ENCODE results near the gene SLC29A1.
"Not testable (repeated sequence)": the region's sequence is repeated elsewhere in the genome, so short reads cannot be mapped to it uniquely, and the experiment has no call there.

The SLC29A1 gene

GRCh38 chr6:44193307-44193910 is 30.0 kb upstream of the SLC29A1 start:
- DNase-seq, result no peak
- Histone ChIP-seq H3K4me3 (ENCODE audit: insufficient read depth, low read depth, low read length, poor library complexity, severe bottlenecking) (no peak overlapping the region), H3K9me3 (ENCODE audit: control insufficient read depth, low read length) (no peaks in the 10 kb centered on the region), H3K27ac (ENCODE audit: insufficient read depth, low read length, poor library complexity, severe bottlenecking) (no peak overlapping the region), H3K36me3 (ENCODE audit: control insufficient read depth, insufficient read depth, low read length) (no peaks in the 10 kb centered on the region), H3K27me3 (replicated peaks; ENCODE audit: control insufficient read depth, insufficient read depth, low read length, poor library complexity, severe bottlenecking) (no peaks in the 10 kb centered on the region), H3K4me1 (ENCODE audit: control insufficient read depth, insufficient read depth, low read length, poor library complexity, severe bottlenecking) (no peaks in the 10 kb centered on the region)

GRCh38 chr6:44194326-44194725 is 29.1 kb upstream of the SLC29A1 start:
- Histone ChIP-seq H3K4me3 (ENCODE audit: insufficient read depth, low read depth, low read length, poor library complexity, severe bottlenecking) (no peak overlapping the region), H3K9me3 (ENCODE audit: control insufficient read depth, low read length) (no peaks in the 10 kb centered on the region), H3K27ac (ENCODE audit: insufficient read depth, low read length, poor library complexity, severe bottlenecking) (no peak overlapping the region), H3K36me3 (ENCODE audit: control insufficient read depth, insufficient read depth, low read length) (no peaks in the 10 kb centered on the region), H3K27me3 (replicated peaks; ENCODE audit: control insufficient read depth, insufficient read depth, low read length, poor library complexity, severe bottlenecking) (no peaks in the 10 kb centered on the region), H3K4me1 (ENCODE audit: control insufficient read depth, insufficient read depth, low read length, poor library complexity, severe bottlenecking) (no peaks in the 10 kb centered on the region)
- DNase-seq, result no peak

- not testable (repeated sequence) for H3K4me1 ChIP-seq (ENCODE audit: control insufficient read depth, insufficient read depth, low read length, poor library complexity, severe bottlenecking); DNase-seq; H3K9me3 ChIP-seq (ENCODE audit: control insufficient read depth, low read length); H3K4me3 ChIP-seq (ENCODE audit: insufficient read depth, low read depth, low read length, poor library complexity, severe bottlenecking); H3K36me3 ChIP-seq (ENCODE audit: control insufficient read depth, insufficient read depth, low read length); H3K27me3 ChIP-seq (replicated peaks; ENCODE audit: control insufficient read depth, insufficient read depth, low read length, poor library complexity, severe bottlenecking); H3K27ac ChIP-seq (ENCODE audit: insufficient read depth, low read length, poor library complexity, severe bottlenecking)
Observed at GRCh38 chr6:44196351-44196750, 27.0 kb upstream of the SLC29A1 start.

- Histone ChIP-seq H3K4me1 (ENCODE audit: control insufficient read depth, insufficient read depth, low read length, poor library complexity, severe bottlenecking) (no peaks in the 10 kb centered on the region), H3K27ac (ENCODE audit: insufficient read depth, low read length, poor library complexity, severe bottlenecking) (no peak overlapping the region), H3K4me3 (ENCODE audit: insufficient read depth, low read depth, low read length, poor library complexity, severe bottlenecking) (no peak overlapping the region), H3K9me3 (ENCODE audit: control insufficient read depth, low read length) (no peaks in the 10 kb centered on the region), H3K36me3 (ENCODE audit: control insufficient read depth, insufficient read depth, low read length) (no peaks in the 10 kb centered on the region), H3K27me3 (replicated peaks; ENCODE audit: control insufficient read depth, insufficient read depth, low read length, poor library complexity, severe bottlenecking) (no peaks in the 10 kb centered on the region)
- DNase-seq, result no peak
Observed at GRCh38 chr6:44198684-44199083, 24.7 kb upstream of the SLC29A1 start.

- Histone ChIP-seq H3K9me3 (ENCODE audit: control insufficient read depth, low read length) (no peaks in the 10 kb centered on the region), H3K27me3 (replicated peaks; ENCODE audit: control insufficient read depth, insufficient read depth, low read length, poor library complexity, severe bottlenecking) (no peaks in the 10 kb centered on the region), H3K27ac (ENCODE audit: insufficient read depth, low read length, poor library complexity, severe bottlenecking) (no peak overlapping the region), H3K36me3 (ENCODE audit: control insufficient read depth, insufficient read depth, low read length) (no peaks in the 10 kb centered on the region), H3K4me1 (ENCODE audit: control insufficient read depth, insufficient read depth, low read length, poor library complexity, severe bottlenecking) (no peaks in the 10 kb centered on the region), H3K4me3 (ENCODE audit: insufficient read depth, low read depth, low read length, poor library complexity, severe bottlenecking) (no peak overlapping the region)
- DNase-seq, result no peak
Observed at GRCh38 chr6:44199883-44200282, 23.5 kb upstream of the SLC29A1 start.

GRCh38 chr6:44201200-44201599 is 22.2 kb upstream of the SLC29A1 start:
- Histone ChIP-seq H3K36me3 (ENCODE audit: control insufficient read depth, insufficient read depth, low read length) (no peaks in the 10 kb centered on the region), H3K4me3 (ENCODE audit: insufficient read depth, low read depth, low read length, poor library complexity, severe bottlenecking) (no peak overlapping the region), H3K27ac (ENCODE audit: insufficient read depth, low read length, poor library complexity, severe bottlenecking) (no peak overlapping the region), H3K27me3 (replicated peaks; ENCODE audit: control insufficient read depth, insufficient read depth, low read length, poor library complexity, severe bottlenecking) (no peaks in the 10 kb centered on the region), H3K9me3 (ENCODE audit: control insufficient read depth, low read length) (no peaks in the 10 kb centered on the region), H3K4me1 (ENCODE audit: control insufficient read depth, insufficient read depth, low read length, poor library complexity, severe bottlenecking) (no peaks in the 10 kb centered on the region)
- DNase-seq, result no peak

- Histone ChIP-seq H3K9me3 (ENCODE audit: control insufficient read depth, low read length) (no peaks in the 10 kb centered on the region), H3K4me1 (ENCODE audit: control insufficient read depth, insufficient read depth, low read length, poor library complexity, severe bottlenecking) (no peaks in the 10 kb centered on the region), H3K4me3 (ENCODE audit: insufficient read depth, low read depth, low read length, poor library complexity, severe bottlenecking) (no peak overlapping the region), H3K27ac (ENCODE audit: insufficient read depth, low read length, poor library complexity, severe bottlenecking) (no peak overlapping the region), H3K36me3 (ENCODE audit: control insufficient read depth, insufficient read depth, low read length) (no peaks in the 10 kb centered on the region), H3K27me3 (replicated peaks; ENCODE audit: control insufficient read depth, insufficient read depth, low read length, poor library complexity, severe bottlenecking) (no peaks in the 10 kb centered on the region)
- DNase-seq, result no peak
Observed at GRCh38 chr6:44201638-44202303, 21.6 kb upstream of the SLC29A1 start.

GRCh38 chr6:44202332-44202971 is 20.9 kb upstream of the SLC29A1 start:
- no peak overlapping the region for H3K27ac ChIP-seq (ENCODE audit: insufficient read depth, low read length, poor library complexity, severe bottlenecking)
- H3K4me1 ChIP-seq (ENCODE audit: control insufficient read depth, insufficient read depth, low read length, poor library complexity, severe bottlenecking), result no peaks in the 10 kb centered on the region
- H3K36me3 ChIP-seq (ENCODE audit: control insufficient read depth, insufficient read depth, low read length), result no peaks in the 10 kb centered on the region

GRCh38 chr6:44202972-44203750 is 20.2 kb upstream of the SLC29A1 start:
- H3K4me1 ChIP-seq (ENCODE audit: control insufficient read depth, insufficient read depth, low read length, poor library complexity, severe bottlenecking), result no peaks in the 10 kb centered on the region
- no peak overlapping the region for H3K27ac ChIP-seq (ENCODE audit: insufficient read depth, low read length, poor library complexity, severe bottlenecking)
- no peak overlapping the region for H3K4me3 ChIP-seq (ENCODE audit: insufficient read depth, low read depth, low read length, poor library complexity, severe bottlenecking)
- H3K36me3 ChIP-seq (ENCODE audit: control insufficient read depth, insufficient read depth, low read length), result no peaks in the 10 kb centered on the region
- H3K9me3 ChIP-seq (ENCODE audit: control insufficient read depth, low read length), result no peaks in the 10 kb centered on the region
- H3K27me3 ChIP-seq (replicated peaks; ENCODE audit: control insufficient read depth, insufficient read depth, low read length, poor library complexity, severe bottlenecking), result no peaks in the 10 kb centered on the region
- DNase-seq, result no peak

More at GRCh38 chr6:44202332-44202971, 20.9 kb upstream of the SLC29A1 start:
- no peak for DNase-seq
- Histone ChIP-seq H3K4me3 (ENCODE audit: insufficient read depth, low read depth, low read length, poor library complexity, severe bottlenecking) (no peak overlapping the region), H3K27me3 (replicated peaks; ENCODE audit: control insufficient read depth, insufficient read depth, low read length, poor library complexity, severe bottlenecking) (no peaks in the 10 kb centered on the region), H3K9me3 (ENCODE audit: control insufficient read depth, low read length) (no peaks in the 10 kb centered on the region)

- Histone ChIP-seq H3K27ac (ENCODE audit: insufficient read depth, low read length, poor library complexity, severe bottlenecking) (no peak overlapping the region), H3K9me3 (ENCODE audit: control insufficient read depth, low read length) (no peaks in the 10 kb centered on the region), H3K27me3 (replicated peaks; ENCODE audit: control insufficient read depth, insufficient read depth, low read length, poor library complexity, severe bottlenecking) (no peaks in the 10 kb centered on the region), H3K4me1 (ENCODE audit: control insufficient read depth, insufficient read depth, low read length, poor library complexity, severe bottlenecking) (no peaks in the 10 kb centered on the region), H3K4me3 (ENCODE audit: insufficient read depth, low read depth, low read length, poor library complexity, severe bottlenecking) (no peak overlapping the region), H3K36me3 (ENCODE audit: control insufficient read depth, insufficient read depth, low read length) (no peaks in the 10 kb centered on the region)
- no peak for DNase-seq
Observed at GRCh38 chr6:44203955-44204354, 19.4 kb upstream of the SLC29A1 start.

All from effector memory CD4-positive, alpha-beta T cell (primary cell).